ENCODE measurements around the gene EEFSEC. TPM values are rescaled to one million over a fixed set of nuclear protein-coding genes. Genes with fewer than 3 reads are reported as not detected.

Gene EEFSEC
- total and polyA plus RNA-seq, 2 of the 4 experiments (the other 2 are of a cell fraction): 4.5 to 9.3 TPM

DNA sequence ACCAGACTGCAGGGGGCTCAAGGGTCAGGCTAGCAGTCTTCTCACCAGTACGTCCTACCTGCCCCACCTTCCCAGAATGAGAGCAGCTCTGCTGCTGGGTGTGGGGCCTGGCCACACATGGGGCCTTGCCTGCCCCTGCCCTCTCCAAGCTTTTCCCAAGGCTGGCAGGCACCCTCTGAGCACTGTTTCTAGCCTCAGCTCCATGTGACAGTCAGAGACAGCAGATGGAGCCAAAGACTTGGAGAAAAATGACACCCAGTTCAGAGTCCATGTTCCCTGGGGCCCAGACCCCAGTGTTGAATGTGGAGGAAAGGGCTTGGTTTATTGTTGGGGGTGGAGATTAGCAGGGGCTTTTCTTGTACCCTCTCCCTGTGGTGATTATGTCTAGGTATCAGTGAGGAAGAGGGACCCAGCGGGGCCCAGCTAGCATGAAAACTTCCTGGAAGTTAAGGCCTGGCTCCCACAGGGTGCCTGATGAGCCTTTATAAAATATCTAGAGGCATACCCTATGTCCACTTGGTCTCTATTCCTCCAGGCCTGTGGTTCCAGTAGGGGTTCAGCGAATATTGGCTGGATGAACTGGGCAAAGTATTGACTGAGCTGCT is 153.8 kb downstream of the EEFSEC start:
- in situ Hi-C loops (cut with MboI; ENCODE audit: low sequenced_read_pairs) (no loop called here), dilution Hi-C loops (cut with HindIII; ENCODE audit: low sequenced_read_pairs, unreplicated experiment) (no loop called here), intact Hi-C loops (cut with micrococcal nuclease) (loop anchor here (10.0 kb wide), 1 partner anchor 278 kb away; no protein-coding TSS in a partner anchor)
- Histone ChIP-seq H3K4me3 (ENCODE audit: insufficient read depth, low read depth, low read length) (no peak overlapping the region), H2BK20ac (ENCODE audit: low read depth, low read length) (no peak overlapping the region), H2AK5ac (ENCODE audit: low read depth, low read length) (no peak overlapping the region), H2BK120ac (ENCODE audit: low read depth, low read length) (no peak overlapping the region), H4K91ac (ENCODE audit: insufficient read depth, low read depth, low read length) (no peak overlapping the region), H4K20me1 (ENCODE audit: insufficient read depth, low read length) (no peaks in the 10 kb centered on the region), H3K9ac (ENCODE audit: low read depth, low read length) (no peak overlapping the region), H3K18ac (ENCODE audit: low read depth, low read length) (no peak overlapping the region), H4K5ac (ENCODE audit: low read depth, low read length) (no peak overlapping the region), H3K23ac (ENCODE audit: low read depth, low read length) (no peak overlapping the region), H2AK9ac (replicated peaks; ENCODE audit: low read depth, low read length, poor library complexity) (no peak overlapping the region), H3K27me3 (ENCODE audit: control insufficient read depth, insufficient read depth, low read length) (no peaks in the 10 kb centered on the region), H3K36me3 (ENCODE audit: control insufficient read depth, insufficient read depth, low read length) (no peaks in the 10 kb centered on the region; the same call in 1 of the 2 replicates), H3K9me3 (ENCODE audit: control insufficient read depth, insufficient read depth, low read length) (no peaks in the 10 kb centered on the region), H3K56ac (ENCODE audit: extremely low read depth, insufficient read depth, low read length) (no peak overlapping the region), H3K4me2 (ENCODE audit: low read depth, low read length) (no peak overlapping the region), H2BK15ac (ENCODE audit: low read depth, low read length) (no peak overlapping the region), H3K79me1 (ENCODE audit: low read depth in 1 of 2, low read length in 2 of 2) (no peaks in the 10 kb centered on the region; a peak in 1 of 4 replicates), H3K4me1 (ENCODE audit: control insufficient read depth, insufficient read depth, low read length) (no peaks in the 10 kb centered on the region), H3K9me1 (ENCODE audit: insufficient read depth, low read length) (peaks cover 3% of the 10 kb centered on the region; the same call in 1 of the 2 replicates), H3K14ac (replicated peaks; ENCODE audit: low read depth, low read length) (no peak overlapping the region), H4K8ac (ENCODE audit: low read depth in 2 of 2, low read length in 2 of 2) (no peak overlapping the region), H2BK5ac (ENCODE audit: low read depth, low read length, poor library complexity, severe bottlenecking) (no peak overlapping the region), H3K4ac (ENCODE audit: low read depth, low read length) (no peak overlapping the region), H3K27ac (ENCODE audit: insufficient read depth, low read length) (no peak overlapping the region), H2AFZ (replicated peaks; ENCODE audit: low read length, poor library complexity) (no peak overlapping the region)
- WGBS, 2 experiments (ENCODE audit: extremely low coverage in 2 of 2, insufficient read length in 1 of 2): 80% methylated on average over 2 of the region's 3 CpGs; no CpG with 5 or more reads in 1 of the 2 experiments
- no TSS peak for BruUV-seq (replicated peaks)
- TF ChIP-seq RAD21 (IDR thresholded peaks at IDR 0.05; ENCODE audit: low read length) (0 out of 2 replicates have a peak, but pooled peaks have one; percentile 10), MXI1 (IDR thresholded peaks at IDR 0.05; ENCODE audit: borderline replicate concordance, low read depth, low read length) (no peak), RFX5 (IDR thresholded peaks at IDR 0.05; ENCODE audit: low read depth, low read length) (no peak), CHD1 (IDR thresholded peaks at IDR 0.05; ENCODE audit: low read depth, low read length) (no peak), NFE2L2 (IDR thresholded peaks at IDR 0.05; ENCODE audit: low read depth, low read length) (no peak), MAZ (IDR thresholded peaks at IDR 0.05; ENCODE audit: borderline replicate concordance, low read depth, low read length) (no peak), MAFK (IDR thresholded peaks at IDR 0.05; ENCODE audit: low read depth, low read length) (no peak), CEBPB (IDR thresholded peaks at IDR 0.05; ENCODE audit: low read depth, low read length) (no peak), RCOR1 (IDR thresholded peaks at IDR 0.05; ENCODE audit: insufficient replicate concordance, low read length) (no peak), CTCF (conservative IDR thresholded peaks at IDR 0.05; ENCODE audit: low read depth, low read length) (0 out of 2 replicates have a peak, but pooled peaks have one; percentile 9), POLR2A (IDR thresholded peaks at IDR 0.05; ENCODE audit: low read depth, low read length) (no peak), SMC3 (IDR thresholded peaks at IDR 0.05; ENCODE audit: low read depth, low read length) (no peak), BHLHE40 (IDR thresholded peaks at IDR 0.05; ENCODE audit: low read depth, low read length) (no peak), FOS (IDR thresholded peaks at IDR 0.05; ENCODE audit: low read depth, low read length) (no peak)
- TF ChIP-seq, protein P1, sequence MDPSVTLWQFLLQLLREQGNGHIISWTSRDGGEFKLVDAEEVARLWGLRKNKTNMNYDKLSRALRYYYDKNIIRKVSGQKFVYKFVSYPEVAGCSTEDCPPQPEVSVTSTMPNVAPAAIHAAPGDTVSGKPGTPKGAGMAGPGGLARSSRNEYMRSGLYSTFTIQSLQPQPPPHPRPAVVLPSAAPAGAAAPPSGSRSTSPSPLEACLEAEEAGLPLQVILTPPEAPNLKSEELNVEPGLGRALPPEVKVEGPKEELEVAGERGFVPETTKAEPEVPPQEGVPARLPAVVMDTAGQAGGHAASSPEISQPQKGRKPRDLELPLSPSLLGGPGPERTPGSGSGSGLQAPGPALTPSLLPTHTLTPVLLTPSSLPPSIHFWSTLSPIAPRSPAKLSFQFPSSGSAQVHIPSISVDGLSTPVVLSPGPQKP (IDR thresholded peaks at IDR 0.05; ENCODE audit: borderline replicate concordance, low read depth, low read length): no peak
- TF ChIP-seq, protein P2, sequence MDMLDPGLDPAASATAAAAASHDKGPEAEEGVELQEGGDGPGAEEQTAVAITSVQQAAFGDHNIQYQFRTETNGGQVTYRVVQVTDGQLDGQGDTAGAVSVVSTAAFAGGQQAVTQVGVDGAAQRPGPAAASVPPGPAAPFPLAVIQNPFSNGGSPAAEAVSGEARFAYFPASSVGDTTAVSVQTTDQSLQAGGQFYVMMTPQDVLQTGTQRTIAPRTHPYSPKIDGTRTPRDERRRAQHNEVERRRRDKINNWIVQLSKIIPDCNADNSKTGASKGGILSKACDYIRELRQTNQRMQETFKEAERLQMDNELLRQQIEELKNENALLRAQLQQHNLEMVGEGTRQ (IDR thresholded peaks at IDR 0.05; ENCODE audit: low read depth, low read length): no peak
- ChIA-PET POLR2A (ENCODE audit: unreplicated experiment) (no interaction called here), CTCF (interaction anchor here (1.1 kb wide), 1 partner anchor 81 kb away, joined by 3 read pairs; no protein-coding TSS in a partner anchor)
- ATAC-seq (ENCODE audit: low read depth) (0 out of 2 replicates have a peak, but pooled peaks have one; percentile 40), DNase-seq (no peak)
